Prostate gland (tissue), 2 donors: ENCODE data around the gene PLA2G4C. TPM values are rescaled to one million over a fixed set of nuclear protein-coding genes. Genes with fewer than 3 reads are reported as not detected.

Source experiments
- DNase-seq: peaks from one replicate; pipeline ENCODE4 v3.0.0-alpha.2; 2019; ENCODE audit warnings: low spot score
- H3K27ac ChIP-seq, 2 donors: fragments of 200-600 bp; sonication (generic); 2 replicates each; pipeline ENCODE4 v1.5.1; 2017 to 2019
- H3K27me3 ChIP-seq: fragments of 200-600 bp; sonication (generic); replicated peaks from 2 replicates; pipeline ENCODE4 v1.5.1; 2019; ENCODE audit not compliant: insufficient read depth
- H3K36me3 ChIP-seq, 2 donors: fragments of 200-600 bp; sonication (generic); 1 replicate in 1 of 2; 2 replicates in 1 of 2; pipeline versions ENCODE4 v1.5.1 to v1.8.1; 2017 to 2019
- H3K4me1 ChIP-seq: fragments of 200-600 bp; sonication (generic); replicated peaks from 2 replicates; pipeline ENCODE4 v1.5.1; 2019
- H3K4me3 ChIP-seq, 2 donors: fragments of 200-600 bp; sonication (generic); 2 replicates each; pipeline ENCODE4 v1.5.1; 2017 to 2019
- H3K9me3 ChIP-seq: fragments of 200-600 bp; sonication (generic); 2 replicates; pipeline ENCODE4 v1.5.1; 2017
- POLR2A ChIP-seq: fragments of 450-650 bp; IDR thresholded peaks from one replicate; pipeline ENCODE4 v1.6.1; 2016; ENCODE audit warnings: antibody characterized with exemption, mild to moderate bottlenecking
- POLR2AphosphoS5 ChIP-seq: sonication (generic); formaldehyde crosslinking; IDR thresholded peaks from one replicate; pipeline ENCODE4 v1.6.1; 2017; ENCODE audit warnings: antibody characterized with exemption
- WGBS: methylation state at CpG from one replicate; pipeline ENCODE4 v1.1.5; 2018; 5-methylcytosine and 5-hydroxymethylcytosine counted together
- intact Hi-C: fragments of 100-400 bp; cut with DNase I; formaldehyde crosslinking; loops from one replicate; pipeline ENCODE4 v1.14.2; 2022
- total RNA-seq, 2 donors: library from RNA; depleted of rRNA; stranded (reverse); fragments of >200 nt; gene quantifications; one replicate each; pipeline ENCODE4 v1.1.0, GENCODE V29; 2016
- TF ChIP-seq, protein P1 (sequence below), 4 experiments: fragments of 200-600 bp in 2 of 4; fragments of 450-650 bp in 2 of 4; sonication (generic) in 2 of 4; IDR thresholded peaks; 1 replicate in 3 of 4; 2 replicates in 1 of 4; pipeline ENCODE4 v1.5.1; 2016 to 2019; ENCODE audit warnings: antibody characterized with exemption in 4 of 4, mild to moderate bottlenecking in 2 of 4, moderate library complexity in 2 of 4

PLA2G4C gene
- total RNA-seq, 2 donors from 2014 or later = 11.0 to 27.3 TPM

- Histone ChIP-seq H3K9me3 (no peaks in the 10 kb centered on the region), H3K36me3 (no peaks in the 10 kb centered on the region), H3K27ac (no peak overlapping the region), H3K4me1 (no peaks in the 10 kb centered on the region), H3K4me3 (no peak overlapping the region), H3K27me3 (no peaks in the 10 kb centered on the region)
- TF ChIP-seq, protein P1, sequence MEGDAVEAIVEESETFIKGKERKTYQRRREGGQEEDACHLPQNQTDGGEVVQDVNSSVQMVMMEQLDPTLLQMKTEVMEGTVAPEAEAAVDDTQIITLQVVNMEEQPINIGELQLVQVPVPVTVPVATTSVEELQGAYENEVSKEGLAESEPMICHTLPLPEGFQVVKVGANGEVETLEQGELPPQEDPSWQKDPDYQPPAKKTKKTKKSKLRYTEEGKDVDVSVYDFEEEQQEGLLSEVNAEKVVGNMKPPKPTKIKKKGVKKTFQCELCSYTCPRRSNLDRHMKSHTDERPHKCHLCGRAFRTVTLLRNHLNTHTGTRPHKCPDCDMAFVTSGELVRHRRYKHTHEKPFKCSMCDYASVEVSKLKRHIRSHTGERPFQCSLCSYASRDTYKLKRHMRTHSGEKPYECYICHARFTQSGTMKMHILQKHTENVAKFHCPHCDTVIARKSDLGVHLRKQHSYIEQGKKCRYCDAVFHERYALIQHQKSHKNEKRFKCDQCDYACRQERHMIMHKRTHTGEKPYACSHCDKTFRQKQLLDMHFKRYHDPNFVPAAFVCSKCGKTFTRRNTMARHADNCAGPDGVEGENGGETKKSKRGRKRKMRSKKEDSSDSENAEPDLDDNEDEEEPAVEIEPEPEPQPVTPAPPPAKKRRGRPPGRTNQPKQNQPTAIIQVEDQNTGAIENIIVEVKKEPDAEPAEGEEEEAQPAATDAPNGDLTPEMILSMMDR (IDR thresholded peaks at IDR 0.05) = no peak
- TF ChIP-seq POLR2AphosphoS5 (no peak), POLR2A (no peak)
- intact Hi-C loops = no loop called here
- no peak for DNase-seq
- 85% methylated on average over 8 of the region's 8 CpGs for WGBS
Observed at GRCh38 chr19:48135411-48135810, 24.8 kb upstream of the PLA2G4C start.

DNA sequence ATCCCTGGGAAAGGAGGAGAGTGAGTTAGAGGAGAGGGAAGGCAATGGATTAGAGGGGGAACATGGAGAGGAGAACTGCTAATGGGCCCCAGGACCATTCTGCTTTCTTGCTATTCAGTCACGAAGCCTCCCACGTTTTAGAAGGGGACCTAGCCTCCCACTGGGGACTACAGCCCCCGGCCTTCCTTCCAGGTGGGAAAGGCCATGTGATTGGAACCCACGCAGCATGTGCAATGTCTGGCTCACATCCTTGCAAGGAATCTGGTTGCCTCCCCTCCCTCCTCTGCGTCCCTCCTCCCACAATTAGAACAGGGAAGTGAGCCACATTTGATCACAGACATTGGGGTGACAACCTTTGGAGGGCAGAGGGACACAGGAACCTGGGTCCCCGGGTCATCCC, 22.5 kb upstream of the PLA2G4C start:
- no peaks in the 10 kb centered on the region for H3K4me1 ChIP-seq
- H3K9me3 ChIP-seq = no peaks in the 10 kb centered on the region
- H3K27me3 ChIP-seq = no peaks in the 10 kb centered on the region
- WGBS = 91% methylated on average over 6 of the region's 6 CpGs
- H3K27ac ChIP-seq = no peak overlapping the region
- no peak for DNase-seq
- no peaks in the 10 kb centered on the region for H3K36me3 ChIP-seq
- TF ChIP-seq POLR2A (no peak), POLR2AphosphoS5 (no peak)
- TF ChIP-seq, protein P1 (IDR thresholded peaks at IDR 0.05) = no peak
- intact Hi-C loops = no loop called here
- H3K4me3 ChIP-seq = no peak overlapping the region

- WGBS = 98% methylated on average over 6 of the region's 6 CpGs
- H3K4me1 ChIP-seq = no peaks in the 10 kb centered on the region
- no peak for DNase-seq
- H3K27me3 ChIP-seq = no peaks in the 10 kb centered on the region
- H3K9me3 ChIP-seq = no peaks in the 10 kb centered on the region
- intact Hi-C loops = no loop called here
- no peak overlapping the region for H3K27ac ChIP-seq
- TF ChIP-seq POLR2A = no peak
- no peak for TF ChIP-seq POLR2AphosphoS5
- TF ChIP-seq, protein P1 (IDR thresholded peaks at IDR 0.05) = no peak
- peaks cover 0 to 7% of the 10 kb centered on the region in 2 donors for H3K36me3 ChIP-seq
- H3K4me3 ChIP-seq = no peak overlapping the region
Observed at GRCh38 chr19:48127561-48127960, 16.9 kb upstream of the PLA2G4C start.

- DNase-seq = no peak
- WGBS = 45% methylated on average over 12 of the region's 12 CpGs
- peaks cover 0 to 7% of the 10 kb centered on the region in 2 donors for H3K36me3 ChIP-seq
Observed at GRCh38 chr19:48123907-48124651, 13.5 kb upstream of the PLA2G4C start.

More at GRCh38 chr19:48123907-48124651, 13.5 kb upstream of the PLA2G4C start:
- Histone ChIP-seq H3K27me3 (no peaks in the 10 kb centered on the region), H3K27ac (no peak overlapping the region), H3K9me3 (no peaks in the 10 kb centered on the region), H3K4me3 (no peak overlapping the region), H3K4me1 (no peaks in the 10 kb centered on the region)
- TF ChIP-seq POLR2A = no peak
- no peak for TF ChIP-seq POLR2AphosphoS5
- TF ChIP-seq, protein P1 (IDR thresholded peaks at IDR 0.05) = no peak
- intact Hi-C loops = no loop called here
